HCT116 (cell line): ENCODE results near the gene FEZF1.

Experiments
- ATF3 ChIP-seq: IDR thresholded peaks from 2 replicates; pipeline ENCODE4 v1.6.1; 2012
- CTCF ChIP-seq, 3 experiments: fragments of 200-600 bp in 1 of 3; sonication (generic) in 1 of 3; IDR thresholded peaks in 2 of 3; conservative IDR thresholded peaks in 1 of 3; 2 replicates each; pipeline ENCODE4 v1.5.1; 2012 to 2017; ENCODE audit warnings: low read depth in 2 of 3, low read length in 2 of 3, antibody characterized with exemption in 1 of 3, borderline replicate concordance in 1 of 3, control low read depth in 1 of 3, mild to moderate bottlenecking in 1 of 3, mixed read lengths in 1 of 3, mixed run types in 1 of 3, moderate library complexity in 1 of 3; ENCODE audit not compliant: insufficient read depth in 1 of 3
- POLR2AphosphoS5 ChIP-seq: IDR thresholded peaks from 2 replicates; pipeline ENCODE4 v1.6.1; 2011; ENCODE audit warnings: mild to moderate bottlenecking, low read depth, low read length, moderate library complexity
- SIN3A ChIP-seq: IDR thresholded peaks from 2 replicates; pipeline ENCODE4 v1.6.1; 2012; ENCODE audit warnings: low read depth
- ZFX ChIP-seq: fragments of 450-650 bp; IDR thresholded peaks from 2 replicates; pipeline ENCODE4 v1.6.1; 2017

- TF ChIP-seq CTCF (IDR thresholded peaks at IDR 0.05 in 2 of 3, conservative IDR thresholded peaks at IDR 0.05 in 1 of 3; ENCODE audit: borderline replicate concordance in 1 of 3, insufficient read depth in 1 of 3, low read depth in 2 of 3, low read length in 2 of 3), result no peak
- no peak for TF ChIP-seq ATF3
- no peak for TF ChIP-seq SIN3A
- no peak for TF ChIP-seq POLR2AphosphoS5
- no peak for TF ChIP-seq ZFX
Observed at GRCh38 chr7:122311050-122311700, 6.6 kb upstream of the FEZF1 start.
